Mesenchymal stem cell (in vitro differentiated cells and primary cell): ENCODE results near the gene RPS6KB1. TPM values are rescaled to one million over a fixed set of nuclear protein-coding genes. Genes with fewer than 3 reads are reported as not detected.
"Not testable (repeated sequence)": the region's sequence is repeated elsewhere in the genome, so short reads cannot be mapped to it uniquely, and the experiment has no call there.

Experiments used
- DNase-seq: peaks from one replicate; pipeline ENCODE4 v3.0.0-alpha.2; 2013
- H2AFZ ChIP-seq: one replicate; pipeline ENCODE4 v1.6.1; 2013; ENCODE audit warnings: low read depth, mild to moderate bottlenecking, control low read depth, inconsistent platforms, low read length, moderate library complexity
- H2AK5ac ChIP-seq: 2 replicates; pipeline ENCODE4 v1.6.1; 2013; ENCODE audit warnings: low read length, moderate library complexity, mild to moderate bottlenecking, inconsistent platforms; ENCODE audit not compliant: severe bottlenecking
- H2BK120ac ChIP-seq: one replicate; pipeline ENCODE4 v1.6.1; 2013; ENCODE audit warnings: low read depth, mild to moderate bottlenecking, inconsistent platforms, low read length, moderate library complexity
- H2BK12ac ChIP-seq, 2 experiments: one replicate each; pipeline ENCODE4 v1.6.1; 2013; ENCODE audit warnings: inconsistent platforms in 2 of 2, low read length in 2 of 2, mild to moderate bottlenecking in 2 of 2, moderate library complexity in 2 of 2, control low read depth in 1 of 2
- H2BK15ac ChIP-seq: one replicate; pipeline ENCODE4 v1.6.1; 2013; ENCODE audit warnings: mild to moderate bottlenecking, low read depth, inconsistent platforms; ENCODE audit not compliant: poor library complexity, severe bottlenecking
- H2BK5ac ChIP-seq: 2 replicates; pipeline ENCODE4 v1.6.1; 2013; ENCODE audit warnings: low read depth, mild to moderate bottlenecking, low read length, control low read depth, inconsistent platforms; ENCODE audit not compliant: poor library complexity, severe bottlenecking
- H3K14ac ChIP-seq, 2 experiments: one replicate each; pipeline ENCODE4 v1.6.1; 2013; ENCODE audit warnings: inconsistent platforms in 2 of 2, low read length in 2 of 2, control low read depth in 1 of 2, mild to moderate bottlenecking in 1 of 2, moderate library complexity in 1 of 2
- H3K18ac ChIP-seq, 2 experiments: one replicate each; pipeline ENCODE4 v1.6.1; 2013; ENCODE audit warnings: inconsistent platforms in 2 of 2, low read length in 2 of 2, control low read depth in 1 of 2, low read depth in 1 of 2, mild to moderate bottlenecking in 1 of 2
- H3K23ac ChIP-seq, 2 experiments: one replicate each; pipeline ENCODE4 v1.6.1; 2013; ENCODE audit warnings: inconsistent platforms in 2 of 2, low read length in 2 of 2, mild to moderate bottlenecking in 2 of 2, moderate library complexity in 2 of 2, control low read depth in 1 of 2
- H3K27ac ChIP-seq: 2 replicates; pipeline ENCODE4 v1.5.1; 2013; ENCODE audit warnings: mild to moderate bottlenecking, moderate library complexity, low read length, control low read depth, inconsistent platforms; ENCODE audit not compliant: poor library complexity, severe bottlenecking
- H3K27me3 ChIP-seq, 2 experiments: 2 replicates each; pipeline versions ENCODE4 v1.6.1 to v1.7.0; 2013; ENCODE audit warnings: low read length in 2 of 2, mild to moderate bottlenecking in 2 of 2, moderate library complexity in 2 of 2, control low read depth in 1 of 2, inconsistent platforms in 1 of 2; ENCODE audit not compliant: control insufficient read depth in 1 of 2, insufficient read depth in 1 of 2
- H3K36me3 ChIP-seq, 2 experiments: 2 replicates each; pipeline versions ENCODE4 v1.6.1 to v1.7.0; 2013; ENCODE audit warnings: low read length in 2 of 2, control low read depth in 1 of 2, inconsistent platforms in 1 of 2, low read depth in 1 of 2, mild to moderate bottlenecking in 1 of 2; ENCODE audit not compliant: insufficient read depth in 2 of 2, control insufficient read depth in 1 of 2
- H3K4ac ChIP-seq, 2 experiments: one replicate each; pipeline ENCODE4 v1.6.1; 2013; ENCODE audit warnings: inconsistent platforms in 2 of 2, low read length in 2 of 2, mild to moderate bottlenecking in 2 of 2, moderate library complexity in 2 of 2, control low read depth in 1 of 2, low read depth in 1 of 2
- H3K4me1 ChIP-seq: 2 replicates; pipeline ENCODE4 v1.6.1; 2013; ENCODE audit warnings: low read depth, low read length, control low read depth; ENCODE audit not compliant: control insufficient read depth, insufficient read depth
- H3K4me2 ChIP-seq: 2 replicates; pipeline ENCODE4 v1.6.1; 2013; ENCODE audit warnings: low read length, mild to moderate bottlenecking, inconsistent platforms; ENCODE audit not compliant: poor library complexity, severe bottlenecking
- H3K4me3 ChIP-seq, 2 experiments: 2 replicates each; pipeline versions ENCODE4 v1.5.1 to v1.7.0; 2013; ENCODE audit warnings: low read length in 2 of 2, mild to moderate bottlenecking in 2 of 2, control low read depth in 1 of 2, low read depth in 1 of 2; ENCODE audit not compliant: insufficient read depth in 1 of 2
- H3K79me1 ChIP-seq: replicated peaks from 2 replicates; pipeline ENCODE4 v1.6.1; 2013; ENCODE audit warnings: mild to moderate bottlenecking, control low read depth, low read length, inconsistent platforms; ENCODE audit not compliant: poor library complexity, severe bottlenecking
- H3K9ac ChIP-seq: 2 replicates; pipeline ENCODE4 v1.7.0; 2013; ENCODE audit warnings: mild to moderate bottlenecking, low read length, moderate library complexity
- H3K9me3 ChIP-seq: 2 replicates; pipeline ENCODE4 v1.7.0; 2013; ENCODE audit warnings: mild to moderate bottlenecking, low read length; ENCODE audit not compliant: control insufficient read depth
- H4K8ac ChIP-seq: one replicate; pipeline ENCODE4 v1.6.1; 2013; ENCODE audit warnings: inconsistent platforms, mild to moderate bottlenecking, low read length, moderate library complexity
- H4K91ac ChIP-seq: one replicate; pipeline ENCODE4 v1.6.1; 2013; ENCODE audit warnings: mild to moderate bottlenecking, low read length, inconsistent platforms
- WGBS: methylation state at CpG from one replicate; pipeline ENCODE4 v1.1.7; 2013; ENCODE audit warnings: mixed read lengths; 5-methylcytosine and 5-hydroxymethylcytosine counted together
- small RNA-seq: library from polyadenylated mRNA; stranded (forward); fragments of <200 nt; extraction: miRNeasy Mini kit (QIAGEN cat#:217004); gene quantifications from one replicate; pipeline ENCODE3, GENCODE V24; 2013; ENCODE audit warnings: low read depth

RPS6KB1 gene

GRCh38 chr17:59975166-59975565, 82.2 kb downstream of the RPS6KB1 start:
- not testable (repeated sequence) for H3K27me3 ChIP-seq, H3K4me1 ChIP-seq, H3K14ac ChIP-seq, H2BK12ac ChIP-seq, H3K9ac ChIP-seq, H3K27ac ChIP-seq, H3K18ac ChIP-seq, H3K79me1 ChIP-seq, H4K91ac ChIP-seq, H3K23ac ChIP-seq, H2BK120ac ChIP-seq, H2AFZ ChIP-seq, H3K9me3 ChIP-seq, H3K4me2 ChIP-seq, H2BK15ac ChIP-seq, H2AK5ac ChIP-seq, H4K8ac ChIP-seq, DNase-seq, H3K4me3 ChIP-seq, H2BK5ac ChIP-seq, H3K4ac ChIP-seq, H3K36me3 ChIP-seq
- 82% methylated on average over 3 of the region's 6 CpGs for WGBS

- H2BK15ac ChIP-seq, H3K14ac ChIP-seq, H4K8ac ChIP-seq, H2BK12ac ChIP-seq, H3K23ac ChIP-seq, H3K79me1 ChIP-seq, H3K9ac ChIP-seq, H3K4me1 ChIP-seq, H3K27me3 ChIP-seq, H3K4me2 ChIP-seq, H2BK120ac ChIP-seq, H3K18ac ChIP-seq, H2BK5ac ChIP-seq, DNase-seq, H4K91ac ChIP-seq, H3K4me3 ChIP-seq, H3K4ac ChIP-seq, H2AFZ ChIP-seq, H2AK5ac ChIP-seq, H3K36me3 ChIP-seq, H3K27ac ChIP-seq, H3K9me3 ChIP-seq: not testable (repeated sequence)
- no CpG with 5 or more reads among the region's 3 CpGs for WGBS
Measured at GRCh38 chr17:59996608-59997007, 103.7 kb downstream of the RPS6KB1 start.

Small RNAs within 50 kb of the gene (small RNA-seq; reads per million reads assigned to genes)
- gene RNU6-450P (not detected), gene RPS29P21 (not detected)
